Heart left ventricle (tissue), 13 donors: Measurements from ENCODE around the gene ZNF23.

Experiments used
- POLR2A ChIP-seq, 2 donors: fragments of 450-650 bp; IDR thresholded peaks; one replicate each; pipeline ENCODE4 v1.6.1; 2017; ENCODE audit warnings: antibody characterized with exemption in 2 of 2, mild to moderate bottlenecking in 2 of 2, moderate library complexity in 2 of 2
- TF ChIP-seq, protein P1 (sequence below), 12 donors: fragments of 200-600 bp; sonication (generic) in 4 of 12; IDR thresholded peaks; one replicate each; pipeline versions ENCODE4 v1.5.0 to v1.8.0; 2018 to 2022; ENCODE audit warnings: antibody characterized with exemption in 12 of 12, mild to moderate bottlenecking in 5 of 12
- donor health status: ischemic (EF 13 %, LVEDD 7.1; RV severe dilation, severe dysfunction).
- donor health status: DM: no; HTN: yes; CAD: no.
- donor health status: DM: no; HTN: no; CAD: no.
- donor health status: ischemic (EF 25% LVEDD 6.9; RV normal size, moderate dysfunction).
- donor health status: ischemic (EF 25% LVEDD 5.7; RV mildly dilated, moderate dysfunction).
- donor health status: ischemic (EF 35%, LVEDD 5.7; RV mildly dilated, moderate dysfunction).
- donor health status: nonischemic (EF 11% LVEDD 7.7; RV severe dilation, severe dysfunction).
- donor health status: DM: yes; HTN: yes; CAD: no.
- donor health status: PGD.
- donor health status: ischemic (EF 29% LVEDD 5.4; RV normal size, mild dysfunction).
- donor health status: nonischemic (EF 23%, LVEDD 6.1; RV moderate dilation, normal function).

DNA sequence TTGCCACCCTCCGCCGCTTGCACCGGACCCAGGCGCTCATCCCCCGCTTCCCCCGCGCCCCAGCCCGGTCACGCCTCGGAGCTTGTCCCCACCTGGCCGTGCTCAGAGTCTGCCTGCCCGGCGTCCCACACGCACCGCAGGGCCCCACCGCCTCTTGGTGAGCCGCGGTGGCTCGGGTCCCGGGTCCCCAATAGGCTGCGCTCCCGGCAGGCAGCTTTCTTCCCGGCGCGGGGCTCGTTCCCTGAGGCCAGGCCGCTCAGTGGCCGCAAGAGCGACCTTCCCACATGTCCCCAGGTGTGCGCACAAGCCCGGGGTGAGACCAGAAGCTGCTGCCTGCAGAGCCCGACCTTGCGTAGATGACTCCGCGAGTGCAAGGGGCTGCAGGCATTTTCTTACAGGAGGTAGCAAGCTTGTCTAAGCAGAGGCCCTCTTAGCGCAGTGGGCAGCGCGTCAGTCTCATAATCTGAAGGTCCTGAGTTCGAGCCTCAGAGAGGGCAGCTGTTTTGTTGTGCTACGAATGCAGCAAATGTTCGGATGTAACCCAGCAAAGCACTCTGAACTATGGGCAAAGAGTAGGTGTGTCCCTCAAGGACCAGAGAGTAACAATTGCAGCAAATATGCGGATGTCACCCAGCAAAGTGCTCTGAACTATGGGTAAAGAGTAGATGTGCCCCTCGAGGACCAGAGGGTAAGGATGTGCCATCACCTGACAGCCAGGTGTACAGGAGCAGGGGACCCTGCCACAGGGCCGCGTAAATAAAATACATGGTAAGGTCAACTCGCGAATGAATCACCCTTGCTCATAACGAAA, 35.8 kb downstream of the ZNF23 start:
- TF ChIP-seq, protein P1, sequence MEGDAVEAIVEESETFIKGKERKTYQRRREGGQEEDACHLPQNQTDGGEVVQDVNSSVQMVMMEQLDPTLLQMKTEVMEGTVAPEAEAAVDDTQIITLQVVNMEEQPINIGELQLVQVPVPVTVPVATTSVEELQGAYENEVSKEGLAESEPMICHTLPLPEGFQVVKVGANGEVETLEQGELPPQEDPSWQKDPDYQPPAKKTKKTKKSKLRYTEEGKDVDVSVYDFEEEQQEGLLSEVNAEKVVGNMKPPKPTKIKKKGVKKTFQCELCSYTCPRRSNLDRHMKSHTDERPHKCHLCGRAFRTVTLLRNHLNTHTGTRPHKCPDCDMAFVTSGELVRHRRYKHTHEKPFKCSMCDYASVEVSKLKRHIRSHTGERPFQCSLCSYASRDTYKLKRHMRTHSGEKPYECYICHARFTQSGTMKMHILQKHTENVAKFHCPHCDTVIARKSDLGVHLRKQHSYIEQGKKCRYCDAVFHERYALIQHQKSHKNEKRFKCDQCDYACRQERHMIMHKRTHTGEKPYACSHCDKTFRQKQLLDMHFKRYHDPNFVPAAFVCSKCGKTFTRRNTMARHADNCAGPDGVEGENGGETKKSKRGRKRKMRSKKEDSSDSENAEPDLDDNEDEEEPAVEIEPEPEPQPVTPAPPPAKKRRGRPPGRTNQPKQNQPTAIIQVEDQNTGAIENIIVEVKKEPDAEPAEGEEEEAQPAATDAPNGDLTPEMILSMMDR (IDR thresholded peaks at IDR 0.05): no peak
- TF ChIP-seq POLR2A (IDR thresholded peaks at IDR 0.05): no peak
